Left renal cortex interstitium (tissue), 4 donors: ENCODE results near the gene OR11H7. TPM values are rescaled to one million over a fixed set of nuclear protein-coding genes. Genes with fewer than 3 reads are reported as not detected.
"Not testable (repeated sequence)": the region's sequence is repeated elsewhere in the genome, so short reads cannot be mapped to it uniquely, and the experiment has no call there.

Source experiments
- DNase-seq, 4 donors: peaks; one replicate each; pipeline ENCODE4 v3.0.0-alpha.2; 2013; ENCODE audit warnings: low read depth in 4 of 4, low spot score in 2 of 4, missing footprints in 1 of 4
- polyA plus RNA-seq, 4 donors: library from polyadenylated mRNA; unstranded; fragments of 120-200 nt; gene quantifications; one replicate each; pipeline ENCODE4 v1.2.1, GENCODE V29; 2013; ENCODE audit not compliant: insufficient read length in 4 of 4

The OR11H7 gene
- polyA plus RNA-seq, 4 donors = 0.32 to 0.69 (median 0.54) TPM

- DNase-seq = no peak
Measured at GRCh38 chr14:20274062-20274461, 45.3 kb downstream of the OR11H7 start.

- no peak for DNase-seq
Measured at GRCh38 chr14:20277409-20277808, 48.6 kb downstream of the OR11H7 start.

GRCh38 chr14:20278414-20278813 is 49.6 kb downstream of the OR11H7 start:
- DNase-seq = no peak

GRCh38 chr14:20280265-20280664 is 51.5 kb downstream of the OR11H7 start:
- not testable (repeated sequence) for DNase-seq

Other genes with a start within 250 kb of the OR11H7 start
- gene OR4Q2, start 226.8 kb upstream of the OR11H7 start, polyA plus RNA-seq = not detected
- gene OR4K14, start 209.7 kb upstream of the OR11H7 start, polyA plus RNA-seq = not detected
- gene OR4K13, start 192.9 kb upstream of the OR11H7 start, polyA plus RNA-seq = not detected
- not detected for gene OR4L1, start 168.9 kb upstream of the OR11H7 start, polyA plus RNA-seq
- gene OR4K17, start 118.2 kb upstream of the OR11H7 start, polyA plus RNA-seq = under 1 TPM in 3 of 4 donors, not detected in 1; 0.03 to 0.05 (median 0.05) TPM
- not detected for gene OR4N5, start 90.2 kb upstream of the OR11H7 start, polyA plus RNA-seq
- gene OR11G2, start 38.1 kb upstream of the OR11H7 start, polyA plus RNA-seq = under 1 TPM in 1 of 4 donors, not detected in 3; 0.05 TPM
- not detected for gene OR11H6, start 5.3 kb upstream of the OR11H7 start, polyA plus RNA-seq
- under 1 TPM in 1 of 4 donors, not detected in 3; 0.14 TPM for gene OR11H4, start 10.3 kb downstream of the OR11H7 start, polyA plus RNA-seq
- gene TTC5, start 77.0 kb downstream of the OR11H7 start, polyA plus RNA-seq = 10 to 100 TPM; 26.3 to 32.4 (median 28.9) TPM
- 100 to 1,000 TPM; 108 to 134 (median 109) TPM for gene CCNB1IP1, start 104.3 kb downstream of the OR11H7 start, polyA plus RNA-seq
- 10 to 100 TPM; 41.5 to 71.9 (median 56.7) TPM for gene PARP2, start 114.7 kb downstream of the OR11H7 start, polyA plus RNA-seq
- gene TEP1, start 184.5 kb downstream of the OR11H7 start, polyA plus RNA-seq = 10 to 100 TPM; 13.8 to 21.6 (median 16.7) TPM
- gene KLHL33, start 207.2 kb downstream of the OR11H7 start, polyA plus RNA-seq = under 1 TPM; 0.40 to 0.46 (median 0.44) TPM
- 10 to 100 TPM; 40.5 to 90.4 (median 63.4) TPM for gene OSGEP, start 225.8 kb downstream of the OR11H7 start, polyA plus RNA-seq
- gene APEX1, start 226.2 kb downstream of the OR11H7 start, polyA plus RNA-seq = 100 to 1,000 TPM; 310 to 338 (median 322) TPM
- gene PIP4P1, start 232.5 kb downstream of the OR11H7 start, polyA plus RNA-seq = 10 to 100 TPM; 32.0 to 42.0 (median 33.1) TPM
- gene PNP, start 240.4 kb downstream of the OR11H7 start, polyA plus RNA-seq = 10 to 100 TPM; 55.0 to 95.5 (median 62.3) TPM